NCI-H1436 treated with DMSO at 0.1 percent for 48 hours (cell line): ENCODE results near the gene SEC23IP.
A peak's percentile ranks its signal among the peaks of the same experiment; 100 is the strongest.
"Not testable (repeated sequence)": the region's sequence is repeated elsewhere in the genome, so short reads cannot be mapped to it uniquely, and the experiment has no call there.

Experiments used
- DNase-seq: peaks from one replicate; lab custom pipeline; 2025; lab: John Stamatoyannopoulos, UW

Gene SEC23IP

GRCh38 chr10:119892188-119893065 is at the start of gene SEC23IP:
SEC23IP (plus strand) TSS chr10:119892730; CDS start chr10:119892783, 53 bp downstream.
- DNase-seq = peak; percentile 69

GRCh38 chr10:119845656-119846055 is 46.9 kb upstream of the SEC23IP start:
- DNase-seq = no peak

- DNase-seq = no peak
Measured at GRCh38 chr10:119849031-119849789, 43.3 kb upstream of the SEC23IP start.

- no peak for DNase-seq
Measured at GRCh38 chr10:119849944-119850343, 42.6 kb upstream of the SEC23IP start.

- DNase-seq = no peak
Measured at GRCh38 chr10:119852277-119852676, 40.3 kb upstream of the SEC23IP start.

- DNase-seq = no peak
Measured at GRCh38 chr10:119852822-119853221, 39.7 kb upstream of the SEC23IP start.

- no peak for DNase-seq
Measured at GRCh38 chr10:119853574-119853973, 39.0 kb upstream of the SEC23IP start.

- no peak for DNase-seq
Measured at GRCh38 chr10:119858063-119858462, 34.5 kb upstream of the SEC23IP start.

- no peak for DNase-seq
Measured at GRCh38 chr10:119859420-119860258, 32.9 kb upstream of the SEC23IP start.

GRCh38 chr10:119860866-119861607 is 31.5 kb upstream of the SEC23IP start:
- no peak for DNase-seq

GRCh38 chr10:119862524-119862923 is 30.0 kb upstream of the SEC23IP start:
- DNase-seq = no peak

GRCh38 chr10:119863951-119864565 is 28.5 kb upstream of the SEC23IP start:
- DNase-seq = no peak

GRCh38 chr10:119865699-119866240 is 26.8 kb upstream of the SEC23IP start:
- no peak for DNase-seq

- DNase-seq = no peak
Measured at GRCh38 chr10:119867317-119867716, 25.2 kb upstream of the SEC23IP start.

GRCh38 chr10:119869398-119869797 is 23.1 kb upstream of the SEC23IP start:
- not testable (repeated sequence) for DNase-seq

- DNase-seq = no peak
Measured at GRCh38 chr10:119871881-119872609, 20.5 kb upstream of the SEC23IP start.

GRCh38 chr10:119872610-119872859 is 20.0 kb upstream of the SEC23IP start, which contains the start of gene MCMBP:
MCMBP (minus strand) TSS chr10:119872843; CDS start chr10:119872584, 259 bp downstream.
- no peak for DNase-seq

GRCh38 chr10:119872860-119873681 is 19.5 kb upstream of the SEC23IP start:
- peak; percentile 65 for DNase-seq

GRCh38 chr10:119878524-119878923 is 14.0 kb upstream of the SEC23IP start:
- no peak for DNase-seq
